Measurements from ENCODE around the gene TP53RK.

- TF ChIP-seq CTCF (IDR thresholded peaks at IDR 0.05) (no peak), POLR2AphosphoS5 (IDR thresholded peaks at IDR 0.05) (no peak), POLR2A (IDR thresholded peaks at IDR 0.05) (no peak)
Measured at GRCh38 chr20:46683668-46683938, 5.6 kb downstream of the TP53RK start.
